Midbrain (tissue), 1 donor: ENCODE data around the gene PXK.
A peak's percentile ranks its signal among the peaks of the same experiment; 100 is the strongest.
"Not testable (repeated sequence)": the region's sequence is repeated elsewhere in the genome, so short reads cannot be mapped to it uniquely, and the experiment has no call there.

Source experiments
- DNase-seq: peaks from one replicate; lab custom pipeline; 2025; lab: John Stamatoyannopoulos, UW

PXK gene

DNA sequence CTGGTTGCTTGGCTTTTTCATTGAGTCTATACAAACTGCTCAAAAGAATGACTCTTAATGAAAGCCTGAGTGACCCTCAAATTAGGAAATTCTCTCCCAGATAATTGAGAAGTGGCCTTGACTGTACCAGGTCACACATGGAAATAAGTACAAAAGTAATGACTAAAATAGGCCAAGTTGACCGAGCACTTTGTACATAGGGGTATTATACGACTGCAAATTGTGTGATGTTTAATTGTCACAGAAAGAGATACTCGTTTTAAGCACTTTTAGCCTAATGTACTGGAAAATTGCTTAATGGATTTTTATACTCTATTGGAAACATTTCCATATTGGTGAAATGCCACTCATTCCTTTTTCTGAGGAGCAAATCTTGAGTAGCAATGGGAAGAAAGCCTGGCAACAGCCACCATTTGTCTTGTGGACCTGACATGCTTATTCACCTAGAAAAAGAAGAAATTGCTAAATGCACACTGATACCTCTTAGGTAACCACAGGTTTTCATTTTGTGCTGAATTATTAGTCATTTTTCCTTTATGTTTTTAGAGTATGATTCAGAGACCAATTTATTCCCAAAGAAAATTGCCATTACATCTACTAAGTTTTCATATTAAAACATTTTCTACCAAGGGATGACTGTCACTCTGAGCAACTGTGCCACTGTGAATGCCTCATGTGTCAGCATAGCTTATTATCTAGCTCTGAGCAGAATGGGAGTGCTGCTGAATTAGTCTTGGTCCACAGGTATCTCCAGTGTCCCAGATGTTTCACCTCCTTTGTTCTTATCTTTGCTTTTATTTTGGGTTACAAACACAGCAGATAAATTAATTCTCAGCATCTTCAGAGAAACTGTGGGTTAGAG lies 8.9 kb upstream of the PXK start:
- no peak for DNase-seq

DNA sequence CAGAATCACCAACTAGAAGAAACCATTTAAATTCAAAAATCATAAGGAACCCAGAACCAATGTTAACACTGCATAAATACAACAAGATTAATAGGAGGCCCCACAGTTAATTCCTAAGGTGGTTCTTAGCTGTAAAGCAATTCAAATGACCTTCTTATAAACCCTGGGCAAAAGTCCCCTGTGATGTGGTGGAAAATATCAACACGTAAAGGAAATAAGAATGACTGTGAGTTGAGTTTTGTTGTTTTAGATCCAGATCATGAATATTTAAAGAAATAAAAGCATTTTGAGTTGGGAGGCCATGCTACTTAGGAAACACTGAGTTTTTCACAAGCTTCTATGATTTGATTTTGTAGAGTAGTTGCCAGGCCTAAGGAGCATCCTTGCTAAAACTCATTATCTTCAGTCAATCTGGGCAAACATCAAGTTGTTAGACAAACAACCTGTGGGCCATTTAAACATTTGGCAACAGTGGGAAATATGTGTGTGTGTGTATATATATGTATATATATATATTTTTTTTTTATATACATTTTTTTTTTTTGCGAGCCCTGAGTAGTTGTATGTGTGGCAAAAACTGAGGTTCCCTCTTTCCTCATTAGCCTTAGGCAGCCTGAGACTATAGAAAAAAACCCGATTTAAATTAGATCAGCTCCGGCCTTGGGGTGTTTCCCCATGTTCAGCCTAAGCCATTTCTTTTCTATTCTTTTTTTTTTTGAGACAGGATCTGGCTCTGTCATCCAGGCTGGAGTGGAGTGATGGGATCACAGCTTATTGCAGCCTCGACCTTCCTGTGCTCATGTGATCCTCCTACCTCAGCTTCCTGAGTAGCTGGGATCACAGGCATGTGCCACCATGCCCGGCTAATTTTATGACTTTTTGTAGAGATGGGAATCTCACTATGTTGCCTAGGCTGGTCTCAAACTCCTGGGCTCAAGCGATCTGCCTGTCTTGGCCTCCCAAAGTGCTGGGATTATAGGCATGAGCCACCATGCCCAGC lies 8.0 kb upstream of the PXK start:
- DNase-seq, result no peak

DNA sequence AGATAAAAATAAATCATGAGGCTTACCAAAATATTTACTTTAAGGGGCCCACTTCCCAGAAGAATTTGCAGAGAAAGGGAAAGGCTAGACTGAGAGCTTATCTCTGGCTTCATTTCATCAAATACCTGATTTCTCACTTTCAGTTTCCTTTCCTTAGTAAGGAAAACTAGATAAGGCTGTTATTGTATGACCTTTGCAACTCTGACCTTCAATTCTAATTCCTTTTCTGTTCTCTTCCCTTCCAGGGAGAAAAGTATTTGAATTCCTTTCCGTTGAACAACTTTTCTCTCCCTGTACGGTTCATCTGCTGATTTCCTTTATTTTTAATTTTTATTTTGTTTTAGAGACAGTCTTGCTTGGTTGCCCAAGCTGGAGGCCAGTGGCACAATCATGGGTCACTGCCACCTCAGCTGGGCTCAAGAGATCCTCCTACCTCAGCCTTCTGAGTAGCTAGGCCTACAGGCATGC lies 7.1 kb upstream of the PXK start:
- no peak for DNase-seq

- no peak for DNase-seq
These were observed 6.3 kb upstream of the PXK start for GRCh38 chr3:58326267-58326900.

- no peak for DNase-seq
These were observed 3.4 kb upstream of the PXK start for GRCh38 chr3:58329150-58329921.

GRCh38 chr3:58329922-58330413 lies 2.7 kb upstream of the PXK start:
- DNase-seq, result no peak

DNA sequence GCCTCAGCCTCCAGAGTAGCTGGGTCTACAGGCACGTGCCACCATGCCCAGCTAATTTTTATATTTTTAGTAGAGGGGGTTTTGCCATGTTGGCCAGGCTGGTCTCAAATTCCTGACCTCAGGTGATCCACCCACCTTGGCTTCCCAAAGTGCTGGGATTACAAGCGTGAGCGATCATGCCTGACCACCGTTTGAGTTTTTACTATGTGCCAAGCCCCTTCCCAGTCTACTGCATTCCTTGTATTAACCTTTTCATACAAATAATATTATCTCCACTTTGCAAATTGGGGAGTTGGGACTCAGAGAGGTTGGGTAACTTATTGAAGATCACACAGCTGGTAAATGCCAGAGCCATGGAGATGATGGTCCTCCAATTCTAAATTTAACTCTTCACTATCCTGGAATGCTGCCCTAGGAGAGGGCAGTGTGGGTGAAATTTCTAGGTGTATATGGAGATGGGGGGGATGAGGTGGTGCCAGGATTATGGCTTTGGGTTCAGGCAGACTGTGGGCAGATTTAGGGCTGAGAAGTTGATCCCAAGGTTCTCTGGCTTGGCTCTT lies 1.0 kb upstream of the PXK start:
- no peak for DNase-seq

- DNase-seq, result peak; percentile 39
These were observed 717 bp downstream of the PXK start for GRCh38 chr3:58333206-58334012.

DNA sequence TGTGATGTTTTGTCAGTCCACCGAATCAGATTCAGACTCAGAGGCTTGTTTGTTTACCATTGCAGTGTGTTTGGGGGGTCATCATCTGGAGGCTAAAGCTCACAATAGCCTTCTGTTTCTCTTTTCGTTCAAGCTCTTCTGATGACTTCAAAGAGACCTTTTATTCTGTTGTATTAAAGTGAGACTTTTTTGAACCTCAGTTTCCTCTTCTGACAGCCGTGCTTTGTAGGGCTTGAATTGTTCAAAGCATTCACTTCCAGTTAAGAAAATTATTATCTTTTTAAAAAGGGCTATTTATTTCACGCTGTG lies 1.3 kb downstream of the PXK start:
- DNase-seq, result peak; percentile 79

- no peak for DNase-seq
These were observed 1.8 kb downstream of the PXK start for GRCh38 chr3:58334506-58334884.

DNA sequence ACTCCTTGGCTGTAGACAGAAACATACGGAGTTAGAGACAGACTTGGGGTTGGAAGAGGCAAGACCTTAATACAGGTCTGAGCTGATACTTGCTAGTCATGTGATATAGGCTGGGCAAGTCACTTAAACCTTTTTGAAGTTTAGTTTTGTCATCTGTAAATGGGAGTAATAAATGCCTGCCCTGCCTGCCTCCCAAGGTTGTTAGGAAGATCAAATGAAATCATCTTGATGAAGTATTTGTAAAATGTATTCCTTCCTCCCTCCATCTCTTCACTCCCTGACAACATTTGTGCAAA lies 2.9 kb downstream of the PXK start:
- DNase-seq, result no peak

- no peak for DNase-seq
These were observed 3.6 kb downstream of the PXK start for GRCh38 chr3:58336135-58336882.

- DNase-seq, result no peak
These were observed 4.5 kb downstream of the PXK start for GRCh38 chr3:58337190-58337589.

- not testable (repeated sequence) for DNase-seq
These were observed 6.5 kb downstream of the PXK start for GRCh38 chr3:58339146-58339545.

DNA sequence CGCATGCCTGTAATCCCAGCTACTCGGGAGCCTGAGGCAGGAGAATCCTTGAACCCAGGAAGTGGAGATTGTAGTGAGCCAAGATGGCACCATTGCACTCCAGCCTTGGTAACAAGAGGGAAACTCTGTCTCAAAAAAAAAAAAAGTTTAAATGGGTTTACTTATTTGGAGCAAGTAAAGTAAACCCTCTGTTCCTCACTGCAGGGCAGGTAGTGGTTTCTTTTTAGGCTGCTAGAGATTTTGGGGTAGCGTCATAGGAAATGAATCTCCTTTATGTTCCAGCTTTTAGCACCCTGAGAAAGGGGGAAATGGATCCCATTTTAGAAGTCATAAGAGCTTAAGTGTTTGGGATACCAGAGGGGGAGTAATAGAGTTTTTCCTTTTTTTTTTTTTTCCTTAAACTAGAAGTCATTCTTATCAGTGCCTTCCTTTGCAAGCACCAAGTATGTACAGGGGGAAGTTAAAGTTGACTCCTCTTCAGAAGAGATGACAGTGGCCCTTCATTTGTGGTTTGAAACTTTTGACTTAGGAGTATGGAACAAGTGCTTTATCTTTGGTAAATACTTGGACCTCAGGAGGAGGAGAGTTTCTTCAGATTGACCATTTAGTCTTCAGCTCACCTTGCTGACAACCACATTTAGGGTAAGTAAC lies 8.0 kb downstream of the PXK start:
- no peak for DNase-seq

GRCh38 chr3:58341376-58341775 lies 8.7 kb downstream of the PXK start:
- DNase-seq, result no peak

DNA sequence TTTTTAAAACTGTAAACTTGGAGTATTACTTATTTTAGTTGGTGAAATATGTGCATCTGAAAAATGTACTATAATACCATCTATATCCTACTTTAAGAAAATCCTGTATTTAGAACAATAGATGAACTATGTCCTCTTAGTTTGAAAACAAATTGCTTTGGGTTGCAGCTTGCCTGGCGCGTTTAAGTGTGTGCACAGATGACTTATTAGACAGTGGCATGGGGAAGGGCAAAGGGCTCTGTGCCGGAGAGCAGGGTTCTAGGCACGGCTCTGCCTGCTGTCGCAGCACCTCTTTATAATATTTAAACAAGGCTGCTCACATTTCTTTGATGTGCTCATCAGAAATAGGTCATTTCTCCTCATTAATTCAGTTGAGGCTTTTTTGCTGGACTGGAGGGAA lies 10.0 kb downstream of the PXK start:
- peak; percentile 28 for DNase-seq

- DNase-seq, result no peak
These were observed 12.8 kb downstream of the PXK start for GRCh38 chr3:58345457-58345856.

DNA sequence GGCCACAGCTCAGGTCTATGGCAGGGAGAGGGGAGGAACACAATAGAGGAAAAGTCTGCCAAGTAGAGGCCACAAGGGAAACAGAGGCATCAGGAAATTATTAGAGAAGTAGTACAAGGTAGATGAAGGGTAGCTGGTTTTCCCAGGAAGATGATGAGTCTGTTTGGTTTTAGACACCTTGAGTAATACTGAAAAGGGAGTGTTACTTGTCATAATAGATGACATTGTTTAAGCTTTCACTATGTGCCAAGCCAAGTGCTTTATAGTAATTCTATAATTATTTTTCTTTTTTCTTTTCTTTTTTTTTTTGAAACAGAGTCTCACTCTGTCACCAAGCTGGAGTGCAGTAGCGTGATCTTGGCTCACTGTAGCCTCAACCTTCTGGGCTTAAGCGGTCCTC lies 13.7 kb downstream of the PXK start:
- no peak for DNase-seq
